Endothelial cell of umbilical vein (primary cell): ENCODE data around the gene DGLUCY. TPM values are rescaled to one million over a fixed set of nuclear protein-coding genes. Genes with fewer than 3 reads are reported as not detected.

Experiments
- BruUV-seq: library from RNA; stranded (reverse); fragments of 400-500 nt; replicated peaks from 2 replicates; lab custom pipeline; 2021; lab: Mats Ljungman, UMichigan
- CTCF ChIA-PET: fragments of 300-600, 350-600 bp; sonication (Branson Sonifier 250); formaldehyde crosslinking; loops from one replicate; lab custom pipeline; 2021; ENCODE audit warnings: antibody characterized with exemption, inconsistent platforms; lab: Charles Lee
- POLR2A ChIA-PET: fragments of 300-600, 350-600 bp; sonication (Branson Sonifier 250); formaldehyde crosslinking; loops from one replicate; lab custom pipeline; 2021; ENCODE audit warnings: antibody characterized with exemption, inconsistent platforms; lab: Charles Lee
- DNase-seq: peaks from one replicate; pipeline ENCODE4 v3.0.0-alpha.2; 2011; ENCODE audit warnings: low read depth, low spot score
- FAIRE-seq: peaks from 2 replicates; lab custom pipeline; 2011; peaks lifted over from hg19 to GRCh38; lab: Jason Lieb, UNC
- H2AFZ ChIP-seq: 2 replicates; pipeline ENCODE4 v1.6.0; 2012; ENCODE audit warnings: low read depth, low read length, control low read depth, inconsistent platforms
- H3K27ac ChIP-seq: 2 replicates; pipeline ENCODE4 v1.5.1; 2011; ENCODE audit warnings: low read depth, mild to moderate bottlenecking, control low read depth, low read length, moderate library complexity; ENCODE audit not compliant: insufficient read depth
- H3K27me3 ChIP-seq, 2 experiments: 2 replicates each; pipeline versions ENCODE4 v1.6.0 to v1.6.1; 2011; ENCODE audit warnings: low read length in 2 of 2, mixed read lengths in 1 of 2; ENCODE audit not compliant: control insufficient read depth in 2 of 2, insufficient read depth in 2 of 2
- H3K36me3 ChIP-seq, 2 experiments: 2 replicates in 1 of 2; 3 replicates in 1 of 2; pipeline ENCODE4 v1.5.1; 2011; ENCODE audit warnings: low read length in 2 of 2, mild to moderate bottlenecking in 1 of 2, moderate library complexity in 1 of 2; ENCODE audit not compliant: control insufficient read depth in 2 of 2, insufficient read depth in 2 of 2; ENCODE audit errors: extremely low read depth in 1 of 2
- H3K4me1 ChIP-seq: 3 replicates; pipeline ENCODE4 v1.5.1; 2011; ENCODE audit warnings: mild to moderate bottlenecking, low read length; ENCODE audit not compliant: control insufficient read depth, insufficient read depth; ENCODE audit errors: extremely low read depth
- H3K4me2 ChIP-seq: 2 replicates; pipeline ENCODE4 v1.6.1; 2011; ENCODE audit warnings: low read length, control low read depth, mixed read lengths; ENCODE audit not compliant: insufficient read depth
- H3K4me3 ChIP-seq, 3 experiments: fragments of 200-600 bp in 1 of 3; sonication (generic), shearing (Covaris generic) in 1 of 3; replicated peaks in 1 of 3; 2 replicates each; pipeline ENCODE4 v1.5.1; 2011 to 2016; ENCODE audit warnings: control low read depth in 3 of 3, low read length in 3 of 3, mild to moderate bottlenecking in 2 of 3, inconsistent platforms in 1 of 3, low read depth in 1 of 3, moderate library complexity in 1 of 3; ENCODE audit not compliant: insufficient read depth in 1 of 3
- H3K79me2 ChIP-seq: 2 replicates; pipeline ENCODE4 v1.6.0; 2012; ENCODE audit warnings: low read length, inconsistent platforms; ENCODE audit not compliant: control insufficient read depth, insufficient read depth
- H3K9ac ChIP-seq: replicated peaks from 2 replicates; pipeline ENCODE3; 2011; ENCODE audit warnings: low read length, control low read depth; ENCODE audit not compliant: insufficient read depth; ENCODE audit errors: extremely low read depth
- H3K9me1 ChIP-seq: replicated peaks from 3 replicates; pipeline ENCODE4 v1.6.0; 2011; ENCODE audit warnings: mild to moderate bottlenecking, low read length; ENCODE audit not compliant: control insufficient read depth, insufficient read depth; ENCODE audit errors: extremely low read depth
- H3K9me3 ChIP-seq: replicated peaks from 2 replicates; pipeline ENCODE4 v1.5.1; 2012; ENCODE audit warnings: low read length, inconsistent platforms; ENCODE audit not compliant: control insufficient read depth, insufficient read depth
- H4K20me1 ChIP-seq: replicated peaks from 2 replicates; pipeline ENCODE3; 2011; ENCODE audit warnings: mild to moderate bottlenecking, low read length; ENCODE audit not compliant: control insufficient read depth, insufficient read depth; ENCODE audit errors: extremely low read depth
- EZH2 ChIP-seq: IDR thresholded peaks from 2 replicates; pipeline ENCODE4 v1.6.1; 2012; ENCODE audit warnings: borderline replicate concordance, low read depth, mild to moderate bottlenecking, moderate library complexity, low read length, inconsistent platforms; ENCODE audit not compliant: severe bottlenecking
- FOS ChIP-seq: IDR thresholded peaks from 2 replicates; pipeline ENCODE4 v1.6.1; 2011; ENCODE audit warnings: mild to moderate bottlenecking, low read length, moderate library complexity, borderline replicate concordance; ENCODE audit not compliant: insufficient read depth
- GATA2 ChIP-seq: IDR thresholded peaks from 2 replicates; pipeline ENCODE4 v1.7.0; 2011; ENCODE audit warnings: low read depth, mild to moderate bottlenecking, moderate library complexity, mixed read lengths, low read length; ENCODE audit not compliant: insufficient read length, insufficient read depth
- JUN ChIP-seq: IDR thresholded peaks from 2 replicates; pipeline ENCODE4 v1.6.1; 2011; ENCODE audit warnings: borderline replicate concordance, low read depth; ENCODE audit not compliant: insufficient read length, insufficient read depth
- MYC ChIP-seq: IDR thresholded peaks from one replicate; pipeline ENCODE4 v1.6.1; 2011; ENCODE audit warnings: mild to moderate bottlenecking, low read depth, low read length
- POLR2A ChIP-seq: IDR thresholded peaks from 2 replicates; pipeline ENCODE4 v1.6.1; 2012; ENCODE audit warnings: low read depth, mild to moderate bottlenecking, control low read depth, low read length
- POLR2AphosphoS5 ChIP-seq: IDR thresholded peaks from 2 replicates; pipeline ENCODE4 v1.6.1; 2012; ENCODE audit warnings: low read depth, mild to moderate bottlenecking, control low read depth, low read length, moderate library complexity; ENCODE audit not compliant: insufficient read depth
- dilution Hi-C: fragments of 300-500 bp; cut with MboI; formaldehyde crosslinking; loops from one replicate; pipeline ENCODE4 v1.15.0; 2019; ENCODE audit warnings: low sequenced_read_pairs; ENCODE audit not compliant: extremely low pct_ligation_motif_present
- intact Hi-C: fragments of 100-400 bp; cut with micrococcal nuclease; formaldehyde crosslinking; loops from one replicate; pipeline ENCODE4 v1.10.0; 2022
- polyA plus RNA-seq, 4 experiments: library from polyadenylated mRNA; depleted of rRNA in 3 of 4; stranded (reverse) in 3 of 4; unstranded in 1 of 4; fragments of >200 nt; gene quantifications; 2 replicates each; pipeline versions ENCODE4 v1.2.1 to v1.2.3, GENCODE V29; 2011 to 2012; ENCODE audit warnings: missing spikeins in 1 of 4
- total RNA-seq: library from RNA; stranded (reverse); gene quantifications from 2 replicates; pipeline ENCODE4 v1.2.3, GENCODE V29; 2021
- TF ChIP-seq, protein P1 (sequence below), 2 donors: IDR thresholded peaks; 1 replicate in 1 of 2; 2 replicates in 1 of 2; pipeline ENCODE4 v1.5.1; 2011; ENCODE audit warnings: low read length in 2 of 2, mild to moderate bottlenecking in 2 of 2, moderate library complexity in 2 of 2, control low read depth in 1 of 2, inconsistent platforms in 1 of 2, low read depth in 1 of 2; ENCODE audit not compliant: insufficient read depth in 1 of 2; ENCODE audit errors: extremely low read depth in 1 of 2
- TF ChIP-seq, protein P2 (sequence below): IDR thresholded peaks from 2 replicates; pipeline ENCODE4 v1.6.1; 2011; ENCODE audit not compliant: insufficient read depth, insufficient read length

Gene DGLUCY
- total and polyA plus RNA-seq, 2 donors (not counting 3 experiments of a cell fraction or from before 2014, with no cell fraction given), result 40.9 to 65.6 TPM

DNA sequence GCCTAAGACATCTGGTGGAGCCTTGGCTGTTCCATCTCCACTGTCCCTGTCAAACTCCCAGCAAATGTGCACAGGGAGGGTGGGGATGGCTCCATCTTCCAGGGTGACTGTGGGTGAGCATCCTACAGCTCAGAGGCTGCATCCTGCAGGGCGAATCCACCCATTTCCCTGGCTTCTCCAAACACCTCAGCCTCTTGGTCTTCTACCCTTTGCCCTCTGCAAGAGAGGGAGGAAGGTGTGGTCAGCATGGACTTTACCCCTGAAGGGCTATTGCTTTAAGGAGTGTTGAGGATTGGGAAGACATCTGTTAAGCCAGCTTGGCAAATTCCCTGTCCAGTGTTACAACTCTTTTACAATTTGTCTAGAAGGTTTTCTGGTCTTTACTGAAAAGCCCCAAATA, 23.1 kb upstream of the DGLUCY start:
- Histone ChIP-seq H3K9me1 (no peaks in the 10 kb centered on the region), H4K20me1 (no peaks in the 10 kb centered on the region), H3K27me3 (peaks cover 0 to 3% of the 10 kb centered on the region in 2 experiments), H3K79me2 (no peaks in the 10 kb centered on the region), H3K4me2 (no peak overlapping the region), H3K9me3 (no peaks in the 10 kb centered on the region), H2AFZ (no peak overlapping the region), H3K27ac (no peak overlapping the region), H3K4me1 (no peaks in the 10 kb centered on the region), H3K4me3 (no peak overlapping the region), H3K36me3 (no peaks in the 10 kb centered on the region), H3K9ac (no peak overlapping the region)
- TF ChIP-seq, protein P1, sequence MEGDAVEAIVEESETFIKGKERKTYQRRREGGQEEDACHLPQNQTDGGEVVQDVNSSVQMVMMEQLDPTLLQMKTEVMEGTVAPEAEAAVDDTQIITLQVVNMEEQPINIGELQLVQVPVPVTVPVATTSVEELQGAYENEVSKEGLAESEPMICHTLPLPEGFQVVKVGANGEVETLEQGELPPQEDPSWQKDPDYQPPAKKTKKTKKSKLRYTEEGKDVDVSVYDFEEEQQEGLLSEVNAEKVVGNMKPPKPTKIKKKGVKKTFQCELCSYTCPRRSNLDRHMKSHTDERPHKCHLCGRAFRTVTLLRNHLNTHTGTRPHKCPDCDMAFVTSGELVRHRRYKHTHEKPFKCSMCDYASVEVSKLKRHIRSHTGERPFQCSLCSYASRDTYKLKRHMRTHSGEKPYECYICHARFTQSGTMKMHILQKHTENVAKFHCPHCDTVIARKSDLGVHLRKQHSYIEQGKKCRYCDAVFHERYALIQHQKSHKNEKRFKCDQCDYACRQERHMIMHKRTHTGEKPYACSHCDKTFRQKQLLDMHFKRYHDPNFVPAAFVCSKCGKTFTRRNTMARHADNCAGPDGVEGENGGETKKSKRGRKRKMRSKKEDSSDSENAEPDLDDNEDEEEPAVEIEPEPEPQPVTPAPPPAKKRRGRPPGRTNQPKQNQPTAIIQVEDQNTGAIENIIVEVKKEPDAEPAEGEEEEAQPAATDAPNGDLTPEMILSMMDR (IDR thresholded peaks at IDR 0.05; ENCODE audit: extremely low read depth in 1 of 2, insufficient read depth in 1 of 2, low read depth in 1 of 2, low read length in 2 of 2), result no peak
- TF ChIP-seq EZH2 (no peak), JUN (no peak), MYC (no peak), POLR2AphosphoS5 (no peak), GATA2 (no peak), FOS (no peak), POLR2A (no peak)
- TF ChIP-seq, protein P2, sequence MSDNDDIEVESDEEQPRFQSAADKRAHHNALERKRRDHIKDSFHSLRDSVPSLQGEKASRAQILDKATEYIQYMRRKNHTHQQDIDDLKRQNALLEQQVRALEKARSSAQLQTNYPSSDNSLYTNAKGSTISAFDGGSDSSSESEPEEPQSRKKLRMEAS, result no peak
- CTCF ChIA-PET, result interaction anchor here (1.0 to 1.2 kb wide), 2 partner anchors 30 to 49 kb away, joined by 3 to 4 read pairs; partner anchors contain the start of gene RPS6KA5
- dilution Hi-C loops, result no loop called here
- BruUV-seq, result no TSS peak
- POLR2A ChIA-PET, result no interaction called here
- no peak for FAIRE-seq
- intact Hi-C loops, result no loop called here
- no peak for DNase-seq
